ENCODE measurements around the gene CDK5RAP2. TPM values are rescaled to one million over a fixed set of nuclear protein-coding genes. Genes with fewer than 3 reads are reported as not detected.
"Not testable (repeated sequence)": the region's sequence is repeated elsewhere in the genome, so short reads cannot be mapped to it uniquely, and the experiment has no call there.

CDK5RAP2 gene
- total RNA-seq, 4 donors from 2014 or later = 53.5 to 74.2 (median 55.7) TPM

DNA sequence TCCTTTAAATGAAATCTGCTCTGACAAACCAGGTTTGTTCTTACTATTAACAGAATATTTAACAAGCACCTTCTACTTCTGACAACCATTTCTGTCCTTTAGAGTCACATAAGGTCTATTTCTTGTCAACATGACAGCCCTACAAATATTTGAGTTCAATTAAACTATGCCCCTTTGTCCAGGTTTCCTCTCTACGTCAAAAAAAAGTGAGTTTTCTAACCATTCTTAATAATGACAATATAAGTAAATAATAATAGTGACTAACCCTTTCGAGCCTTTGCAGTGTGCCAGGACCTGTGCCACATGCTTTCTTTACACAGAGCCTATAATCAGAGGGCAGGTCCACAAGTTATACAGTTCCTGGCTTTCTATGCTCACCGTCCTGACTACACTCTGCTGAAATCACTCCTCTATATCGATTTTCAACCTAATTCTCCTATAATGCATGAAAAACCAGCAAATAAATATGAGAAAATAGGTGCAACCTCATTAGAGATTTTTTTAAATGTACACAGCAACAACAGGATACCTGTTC is 115.0 kb downstream of the CDK5RAP2 start:
- WGBS, 2 donors = 91 to 96% methylated on average over 4 of the region's 4 CpGs
- DNase-seq (ENCODE audit: low spot score in 2 of 2) = no peak
- intact Hi-C loops (cut with DNase I; ENCODE audit: low total_unique reads) = no loop called here
- TF ChIP-seq, protein P1, sequence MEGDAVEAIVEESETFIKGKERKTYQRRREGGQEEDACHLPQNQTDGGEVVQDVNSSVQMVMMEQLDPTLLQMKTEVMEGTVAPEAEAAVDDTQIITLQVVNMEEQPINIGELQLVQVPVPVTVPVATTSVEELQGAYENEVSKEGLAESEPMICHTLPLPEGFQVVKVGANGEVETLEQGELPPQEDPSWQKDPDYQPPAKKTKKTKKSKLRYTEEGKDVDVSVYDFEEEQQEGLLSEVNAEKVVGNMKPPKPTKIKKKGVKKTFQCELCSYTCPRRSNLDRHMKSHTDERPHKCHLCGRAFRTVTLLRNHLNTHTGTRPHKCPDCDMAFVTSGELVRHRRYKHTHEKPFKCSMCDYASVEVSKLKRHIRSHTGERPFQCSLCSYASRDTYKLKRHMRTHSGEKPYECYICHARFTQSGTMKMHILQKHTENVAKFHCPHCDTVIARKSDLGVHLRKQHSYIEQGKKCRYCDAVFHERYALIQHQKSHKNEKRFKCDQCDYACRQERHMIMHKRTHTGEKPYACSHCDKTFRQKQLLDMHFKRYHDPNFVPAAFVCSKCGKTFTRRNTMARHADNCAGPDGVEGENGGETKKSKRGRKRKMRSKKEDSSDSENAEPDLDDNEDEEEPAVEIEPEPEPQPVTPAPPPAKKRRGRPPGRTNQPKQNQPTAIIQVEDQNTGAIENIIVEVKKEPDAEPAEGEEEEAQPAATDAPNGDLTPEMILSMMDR (IDR thresholded peaks at IDR 0.05) = no peak
- no peak for TF ChIP-seq POLR2A (IDR thresholded peaks at IDR 0.05)
- no peak overlapping the region for H3K4me3 ChIP-seq (ENCODE audit: low read depth, poor library complexity, severe bottlenecking)

DNA sequence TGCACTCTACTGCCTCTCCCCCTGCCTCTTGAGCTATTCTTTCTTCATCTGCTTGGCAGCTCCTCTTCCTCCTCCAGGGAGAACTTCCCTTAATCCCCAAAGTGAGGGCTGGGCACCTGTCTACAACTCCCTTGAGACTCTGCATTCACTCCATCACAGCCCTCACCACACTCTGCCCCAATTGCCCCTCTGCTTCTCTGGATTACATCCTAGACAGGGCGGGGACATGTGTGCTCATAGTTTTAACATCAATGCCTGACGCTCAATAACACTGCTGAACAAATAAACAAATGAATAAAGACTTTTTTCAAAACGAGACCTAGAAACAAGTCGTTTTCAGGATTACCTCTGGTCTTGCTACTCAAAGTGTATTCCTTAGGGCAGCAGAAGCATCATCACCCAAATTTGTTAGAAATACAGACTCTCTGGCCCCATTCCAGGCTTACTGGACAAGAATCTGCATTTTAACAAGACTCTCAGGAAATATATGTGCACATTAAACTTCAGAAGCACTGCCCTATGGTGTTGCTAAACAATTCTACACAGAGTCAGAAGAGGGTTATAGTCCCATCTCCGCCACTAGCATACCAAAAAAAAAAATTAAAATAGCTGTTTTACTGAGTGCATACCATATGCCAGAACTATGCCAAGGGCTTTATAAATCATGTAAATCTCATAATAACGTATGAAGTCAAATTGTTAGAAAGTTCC is 115.6 kb downstream of the CDK5RAP2 start:
- DNase-seq (ENCODE audit: low spot score in 2 of 2) = no peak
- intact Hi-C loops (cut with DNase I; ENCODE audit: low total_unique reads) = no loop called here
- 72 to 78% methylated on average over 6 of the region's 6 CpGs for WGBS, 2 donors
- TF ChIP-seq, protein P1 (IDR thresholded peaks at IDR 0.05) = no peak
- no peak for TF ChIP-seq POLR2A (IDR thresholded peaks at IDR 0.05)
- H3K4me3 ChIP-seq (ENCODE audit: low read depth, poor library complexity, severe bottlenecking) = no peak overlapping the region

DNA sequence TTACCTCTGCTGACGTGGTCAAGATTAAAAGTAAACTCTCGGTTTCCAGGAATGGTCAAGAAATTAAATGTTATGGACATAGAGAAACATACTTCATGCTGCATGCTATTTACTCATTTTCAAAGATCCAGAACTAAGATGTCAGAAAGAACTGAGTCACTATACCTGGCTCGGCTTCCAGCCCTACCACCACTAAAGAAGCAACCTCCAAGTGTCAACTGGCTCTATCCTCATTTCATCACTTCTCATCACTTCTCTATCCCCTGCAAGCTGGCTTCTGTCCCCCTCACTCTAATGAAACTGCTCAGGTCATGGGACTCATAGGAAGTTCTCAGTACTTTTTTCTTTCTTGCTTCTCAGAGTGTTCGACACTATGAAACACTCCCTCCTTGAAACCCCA is 116.2 kb downstream of the CDK5RAP2 start:
- intact Hi-C loops (cut with DNase I; ENCODE audit: low total_unique reads) = no loop called here
- 82 to 85% methylated on average over 4 of the region's 4 CpGs for whole genome bisulfite sequencing, 2 donors
- H3K4me3 ChIP-seq (ENCODE audit: low read depth, poor library complexity, severe bottlenecking) = no peak overlapping the region
- TF ChIP-seq, protein P1 (IDR thresholded peaks at IDR 0.05) = no peak
- TF ChIP-seq POLR2A (IDR thresholded peaks at IDR 0.05) = no peak
- DNase-seq (ENCODE audit: low spot score in 2 of 2) = no peak

DNA sequence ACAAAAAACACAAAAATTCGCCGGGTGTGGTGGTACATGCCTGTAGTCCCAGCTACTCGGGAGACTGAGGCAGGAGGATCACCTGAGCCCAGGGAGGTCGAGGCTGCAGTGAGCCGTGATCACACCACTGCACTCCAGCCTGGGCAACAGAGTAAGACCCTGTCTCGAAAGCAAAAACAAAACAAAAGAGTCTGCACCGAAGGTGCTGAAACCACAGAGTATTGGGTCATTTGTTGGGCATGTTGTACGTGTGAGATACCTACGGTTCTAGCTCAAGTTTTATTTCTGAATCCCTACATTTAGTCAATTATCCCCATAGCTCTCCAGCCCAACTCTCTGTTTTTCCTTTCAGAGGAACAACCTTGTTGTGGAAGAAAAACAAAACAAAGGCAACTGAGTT is 118.3 kb downstream of the CDK5RAP2 start:
- intact Hi-C loops (cut with DNase I; ENCODE audit: low total_unique reads); DNase-seq (ENCODE audit: low spot score in 2 of 2); H3K4me3 ChIP-seq (ENCODE audit: low read depth, poor library complexity, severe bottlenecking): not testable (repeated sequence)
- 96% methylated on average over 9 of the region's 9 CpGs for WGBS, 2 donors

DNA sequence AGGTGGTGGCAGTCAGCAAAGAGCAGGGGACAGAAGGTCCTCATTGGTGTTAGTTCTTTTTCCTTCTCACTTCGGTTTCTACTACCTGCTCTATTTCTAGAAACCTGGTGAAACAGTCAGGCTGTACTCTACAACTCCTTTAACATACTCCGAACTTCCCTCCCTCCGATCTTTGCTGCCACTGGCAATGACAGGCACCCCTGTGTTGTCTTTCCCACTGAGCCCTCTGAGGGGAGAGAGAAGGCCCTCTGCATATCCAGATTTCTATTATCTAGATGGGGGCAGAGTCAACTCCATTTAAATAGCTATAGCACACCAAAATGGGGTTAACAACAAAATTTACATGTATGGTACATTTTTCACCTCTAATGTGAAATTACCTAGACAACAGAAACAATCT is 123.7 kb downstream of the CDK5RAP2 start:
- WGBS, 2 donors = 95 to 97% methylated on average over 3 of the region's 3 CpGs
- TF ChIP-seq POLR2A (IDR thresholded peaks at IDR 0.05) = no peak
- TF ChIP-seq, protein P1 (IDR thresholded peaks at IDR 0.05) = no peak
- intact Hi-C loops (cut with DNase I; ENCODE audit: low total_unique reads) = no loop called here
- H3K4me3 ChIP-seq (ENCODE audit: low read depth, poor library complexity, severe bottlenecking) = no peak overlapping the region
- no peak for DNase-seq (ENCODE audit: low spot score in 2 of 2)

DNA sequence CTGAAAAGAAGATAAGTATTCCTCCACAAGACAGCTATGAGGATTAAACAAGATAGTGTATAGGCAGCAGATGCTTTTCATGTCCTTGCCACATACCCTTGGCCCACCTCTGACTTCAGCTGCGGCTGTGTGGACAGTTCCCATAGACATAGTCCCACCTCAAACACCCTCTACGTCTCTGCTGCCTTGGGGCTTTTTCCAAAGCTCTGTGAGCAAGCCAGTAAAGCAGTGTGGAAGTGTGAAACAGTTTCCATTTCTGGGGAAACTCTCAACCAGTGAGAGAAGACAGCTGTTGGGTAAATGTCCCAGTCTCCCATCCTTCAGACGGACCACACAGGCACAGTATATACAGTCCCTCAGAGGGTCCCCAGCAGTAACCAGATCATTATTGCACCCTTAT is 125.5 kb downstream of the CDK5RAP2 start:
- H3K4me3 ChIP-seq (ENCODE audit: low read depth, poor library complexity, severe bottlenecking) = no peak overlapping the region
- no peak for TF ChIP-seq POLR2A (IDR thresholded peaks at IDR 0.05)
- TF ChIP-seq, protein P1 (IDR thresholded peaks at IDR 0.05) = no peak
- WGBS, 2 donors = 84 to 93% methylated on average over 3 of the region's 3 CpGs
- intact Hi-C loops (cut with DNase I; ENCODE audit: low total_unique reads) = no loop called here
- no peak for DNase-seq (ENCODE audit: low spot score in 2 of 2)
